OCI-LY3 (cell line): ENCODE data around the gene OR56A5.

Experiments used
- H2AFZ ChIP-seq: fragments of 200-600, 300-600 bp; shearing (Covaris generic); 2 replicates; pipeline ENCODE4 v1.6.0; 2014; ENCODE audit warnings: antibody characterized with exemption, low read depth, low read length
- H3K27ac ChIP-seq: fragments of 200-600, 300-600 bp; sonication (generic); 2 replicates; pipeline ENCODE4 v1.5.1; 2014; ENCODE audit warnings: mild to moderate bottlenecking, low read length, moderate library complexity, mixed read lengths
- H3K27me3 ChIP-seq: fragments of 200-600, 300-600 bp; sonication (generic); 2 replicates; pipeline ENCODE4 v1.6.1; 2014; ENCODE audit warnings: low read depth, low read length, mixed read lengths
- H3K36me3 ChIP-seq: fragments of 200-600, 300-600 bp; sonication (generic); replicated peaks from 2 replicates; pipeline ENCODE3; 2014; ENCODE audit warnings: low read depth, low read length, mixed read lengths
- H3K4me1 ChIP-seq: fragments of 300-600, 200-600 bp; sonication (generic); 2 replicates; pipeline ENCODE4 v1.6.1; 2014; ENCODE audit warnings: low read length, mixed read lengths
- H3K4me2 ChIP-seq: fragments of 200-600, 300-600 bp; sonication (generic); 2 replicates; pipeline ENCODE4 v1.6.1; 2014; ENCODE audit warnings: low read length, mixed read lengths
- H3K4me3 ChIP-seq: fragments of 300-600, 200-600 bp; sonication (generic); 2 replicates; pipeline ENCODE4 v1.5.1; 2014; ENCODE audit warnings: antibody characterized with exemption, mild to moderate bottlenecking, low read length, moderate library complexity
- H3K79me2 ChIP-seq: fragments of 300-600, 200-600 bp; shearing (Covaris generic); 2 replicates; pipeline ENCODE4 v1.6.1; 2014; ENCODE audit warnings: mild to moderate bottlenecking, low read length, mixed read lengths
- H3K9ac ChIP-seq: fragments of 300-600, 200-600 bp; shearing (Covaris generic); 2 replicates; pipeline ENCODE4 v1.6.0; 2014; ENCODE audit warnings: mild to moderate bottlenecking, low read length, moderate library complexity
- H3K9me3 ChIP-seq: fragments of 200-600, 300-600 bp; shearing (Covaris generic); 2 replicates; pipeline ENCODE4 v1.6.1; 2014; ENCODE audit warnings: low read length, mixed read lengths; ENCODE audit not compliant: insufficient read depth
- H4K20me1 ChIP-seq: fragments of 200-600, 300-600 bp; sonication (generic); 2 replicates; pipeline ENCODE4 v1.6.1; 2016; ENCODE audit warnings: low read length, mixed read lengths; ENCODE audit not compliant: insufficient read depth
- CTCF ChIP-seq: fragments of 200-600, 300-600 bp; sonication (generic); IDR thresholded peaks from 2 replicates; pipeline ENCODE4 v1.5.1; 2014; ENCODE audit warnings: antibody characterized with exemption, low read length, low read depth
- EZH2phosphoT487 ChIP-seq: fragments of 200-600 bp; shearing (Covaris generic); IDR thresholded peaks from 2 replicates; pipeline ENCODE4 v1.6.1; 2018; ENCODE audit warnings: antibody characterized with exemption, mixed run types, low read depth

OR56A5 gene

GRCh38 chr11:5992150-5992549, 23.9 kb upstream of the OR56A5 start:
- Histone ChIP-seq H3K79me2 (no peaks in the 10 kb centered on the region), H3K27me3 (peaks cover 7% of the 10 kb centered on the region; the same call in 1 of the 2 replicates), H2AFZ (no peak overlapping the region), H3K4me3 (no peak overlapping the region), H3K9me3 (no peaks in the 10 kb centered on the region), H3K27ac (no peak overlapping the region), H3K4me1 (no peaks in the 10 kb centered on the region), H3K4me2 (no peak overlapping the region), H3K36me3 (no peaks in the 10 kb centered on the region), H3K9ac (no peak overlapping the region), H4K20me1 (no peaks in the 10 kb centered on the region)
- no peak for TF ChIP-seq EZH2phosphoT487
- TF ChIP-seq CTCF: no peak

GRCh38 chr11:5989203-5989602, 20.9 kb upstream of the OR56A5 start:
- no peak for TF ChIP-seq EZH2phosphoT487
- Histone ChIP-seq H3K36me3 (no peaks in the 10 kb centered on the region), H3K27me3 (peaks cover 10% of the 10 kb centered on the region; the same call in 1 of the 2 replicates), H3K4me2 (no peak overlapping the region), H2AFZ (no peak overlapping the region), H3K79me2 (no peaks in the 10 kb centered on the region), H4K20me1 (no peaks in the 10 kb centered on the region), H3K4me3 (no peak overlapping the region), H3K9me3 (no peaks in the 10 kb centered on the region), H3K27ac (no peak overlapping the region), H3K4me1 (no peaks in the 10 kb centered on the region), H3K9ac (no peak overlapping the region)

- Histone ChIP-seq H4K20me1 (no peaks in the 10 kb centered on the region), H2AFZ (no peak within 1 kb of the TSS), H3K79me2 (no peaks in the 10 kb centered on the region), H3K9me3 (no peaks in the 10 kb centered on the region), H3K27ac (no peak within 1 kb of the TSS), H3K9ac (no peak within 1 kb of the TSS), H3K4me2 (no peak within 1 kb of the TSS), H3K4me1 (no peaks in the 10 kb centered on the region), H3K36me3 (no peaks in the 10 kb centered on the region), H3K4me3 (no peak within 1 kb of the TSS), H3K27me3 (peaks cover 10% of the 10 kb centered on the region; the same call in 1 of the 2 replicates)
- TF ChIP-seq EZH2phosphoT487 (no peak), CTCF (no peak)
Observed at GRCh38 chr11:5986885-5987284, 18.6 kb upstream of the OR56A5 start, which contains the start of gene OR52L1. Gene OR52L1 (minus strand): TSS chr11:5986985. CDS start chr11:5986930, 55 bp downstream.

- no peaks in the 10 kb centered on the region for H3K4me1 ChIP-seq
Observed at GRCh38 chr11:5983443-5983842, 15.1 kb upstream of the OR56A5 start.

More at GRCh38 chr11:5983443-5983842, 15.1 kb upstream of the OR56A5 start:
- H3K4me2 ChIP-seq: no peak overlapping the region
- no peak overlapping the region for H2AFZ ChIP-seq
- H3K9me3 ChIP-seq: no peaks in the 10 kb centered on the region
- no peaks in the 10 kb centered on the region for H4K20me1 ChIP-seq
- H3K4me3 ChIP-seq: no peak overlapping the region
- no peak overlapping the region for H3K27ac ChIP-seq
- H3K79me2 ChIP-seq: no peaks in the 10 kb centered on the region
- H3K27me3 ChIP-seq: peaks cover 3% of the 10 kb centered on the region; the same call in 1 of the 2 replicates
- no peak overlapping the region for H3K9ac ChIP-seq
- no peak for TF ChIP-seq CTCF
- TF ChIP-seq EZH2phosphoT487: no peak
- no peaks in the 10 kb centered on the region for H3K36me3 ChIP-seq
